GM12878 (cell line): ENCODE results near the gene KIAA0319L. TPM values are rescaled to one million over a fixed set of nuclear protein-coding genes. Genes with fewer than 3 reads are reported as not detected.

Experiments
- ATAC-seq: fragments of 200-7000 bp; cut with Tn5 transposase; 3 replicates; pipeline ENCODE4 v1.9.1; 2020; ENCODE audit warnings: mild to moderate bottlenecking, moderate library complexity
- BruUV-seq: library from RNA; stranded (reverse); fragments of 400-500 nt; replicated peaks from 2 replicates; lab custom pipeline; 2021; lab: Mats Ljungman, UMichigan
- CTCF ChIA-PET: fragments of 300-600 bp; sonication (Branson Sonifier 250); formaldehyde crosslinking; extraction: SDS; loops from one replicate; lab custom pipeline; 2021; ENCODE audit warnings: inconsistent platforms; lab: Yijun Ruan, JAX
- POLR2A ChIA-PET: fragments of 350-600 bp; formaldehyde crosslinking; extraction: SDS; loops from one replicate; lab custom pipeline; 2021; ENCODE audit warnings: inconsistent platforms; lab: Charles Lee
- RAD21 ChIA-PET: fragments of 300-600 bp; sonication (Branson Sonifier 250); formaldehyde crosslinking; loops from one replicate; lab custom pipeline; 2023; ENCODE audit warnings: antibody characterized with exemption; ENCODE audit not compliant: unreplicated experiment; lab: Charles Lee
- SMC1A ChIA-PET: fragments of 300-600 bp; sonication (Branson Sonifier 250); formaldehyde crosslinking; loops from one replicate; lab custom pipeline; 2023; ENCODE audit not compliant: unreplicated experiment, uncharacterized antibody; lab: Charles Lee
- DNase-seq: peaks from one replicate; pipeline ENCODE4 v3.0.0-alpha.2; 2011; ENCODE audit warnings: low read depth, low spot score
- FAIRE-seq: peaks from 3 replicates; lab custom pipeline; 2011; peaks lifted over from hg19 to GRCh38; lab: Jason Lieb, UNC
- H2AFZ ChIP-seq: 2 replicates; pipeline ENCODE4 v1.6.0; 2011; ENCODE audit warnings: low read depth, low read length, control low read depth; ENCODE audit not compliant: control insufficient read depth
- H3K27ac ChIP-seq: 2 replicates; pipeline ENCODE4 v1.5.1; 2011; ENCODE audit warnings: control low read depth; ENCODE audit not compliant: control insufficient read depth, insufficient read depth
- H3K27me3 ChIP-seq, 2 experiments: replicated peaks in 1 of 2; 2 replicates each; pipeline versions ENCODE4 v1.6.0 to v1.6.1; 2011; ENCODE audit warnings: low read length in 1 of 2; ENCODE audit not compliant: control insufficient read depth in 2 of 2, insufficient read depth in 2 of 2
- H3K36me3 ChIP-seq, 2 experiments: 2 replicates each; pipeline ENCODE4 v1.5.1; 2011; ENCODE audit warnings: low read length in 1 of 2; ENCODE audit not compliant: control insufficient read depth in 2 of 2, insufficient read depth in 2 of 2
- H3K4me1 ChIP-seq: 2 replicates; pipeline ENCODE4 v1.6.1; 2011; ENCODE audit warnings: mild to moderate bottlenecking, low read length, moderate library complexity, mixed read lengths; ENCODE audit not compliant: control insufficient read depth, insufficient read depth
- H3K4me2 ChIP-seq: 2 replicates; pipeline ENCODE4 v1.6.0; 2011; ENCODE audit warnings: control low read depth; ENCODE audit not compliant: control insufficient read depth, insufficient read depth
- H3K4me3 ChIP-seq: fragments of 200-600 bp; sonication (generic); 2 replicates; pipeline ENCODE4 v1.5.1; 2016
- H3K79me2 ChIP-seq: 2 replicates; pipeline ENCODE4 v1.6.0; 2011; ENCODE audit warnings: low read length; ENCODE audit not compliant: control insufficient read depth, insufficient read depth
- H3K9ac ChIP-seq: 2 replicates; pipeline ENCODE4 v1.8.0; 2011; ENCODE audit warnings: low read length, control low read depth, mixed read lengths; ENCODE audit not compliant: control insufficient read depth, insufficient read depth
- H3K9me3 ChIP-seq: replicated peaks from 3 replicates; pipeline ENCODE4 v1.5.1; 2011; ENCODE audit warnings: mild to moderate bottlenecking, low read length; ENCODE audit not compliant: control insufficient read depth, insufficient read depth
- H4K20me1 ChIP-seq: 2 replicates; pipeline ENCODE4 v1.6.0; 2011; ENCODE audit not compliant: control insufficient read depth, insufficient read depth
- BCL11A ChIP-seq: IDR thresholded peaks from 2 replicates; pipeline ENCODE4 v1.6.1; 2011; ENCODE audit warnings: low read depth, low read length
- BCLAF1 ChIP-seq: fragments of 450-650 bp; IDR thresholded peaks from 2 replicates; pipeline ENCODE4 v1.6.1; 2017; ENCODE audit warnings: antibody characterized with exemption, mild to moderate bottlenecking, moderate library complexity
- BHLHE40 ChIP-seq, 2 experiments: fragments of 450-650 bp in 1 of 2; IDR thresholded peaks; 2 replicates each; pipeline ENCODE4 v1.6.1; 2011 to 2017; ENCODE audit warnings: low read depth in 2 of 2, borderline replicate concordance in 1 of 2, improper control_type of control experiment in 1 of 2, low read length in 1 of 2, mild to moderate bottlenecking in 1 of 2
- EED ChIP-seq: sonication (generic); IDR thresholded peaks from 2 replicates; pipeline ENCODE4 v1.6.1; 2016; ENCODE audit warnings: antibody characterized with exemption, low read depth
- RBBP5 ChIP-seq: fragments of 200-600 bp; sonication (generic); conservative IDR thresholded peaks from 2 replicates; pipeline ENCODE4 v1.6.1; 2016
- RELB ChIP-seq: fragments of 450-650 bp; IDR thresholded peaks from 2 replicates; pipeline ENCODE4 v1.6.1; 2017; ENCODE audit warnings: low read depth, mild to moderate bottlenecking, moderate library complexity
- TCF3 ChIP-seq: IDR thresholded peaks from 2 replicates; pipeline ENCODE4 v1.6.1; 2012; ENCODE audit warnings: low read depth, mild to moderate bottlenecking, low read length, borderline replicate concordance; ENCODE audit not compliant: insufficient read depth
- ZBTB11 ChIP-seq: fragments of 450-650 bp; formaldehyde crosslinking; IDR thresholded peaks from 2 replicates; pipeline ENCODE4 v1.5.0; 2022; ENCODE audit warnings: mild to moderate bottlenecking, missing genetic modification characterization
- ZBTB33 ChIP-seq: fragments of 450-650 bp; IDR thresholded peaks from 2 replicates; pipeline ENCODE4 v1.6.1; 2017; ENCODE audit warnings: mild to moderate bottlenecking
- WGBS: methylation state at CpG from one replicate; pipeline ENCODE4 v1.1.6; 2016; ENCODE audit warnings: low lambda C conversion rate; ENCODE audit not compliant: insufficient replicate concordance, insufficient coverage; ENCODE audit errors: missing lambda C conversion rate; 5-methylcytosine and 5-hydroxymethylcytosine counted together
- in situ Hi-C: fragments of 300-500 bp; cut with MboI; formaldehyde crosslinking; loops from 9 replicates; pipeline ENCODE4 v1.14.3; 2018; ENCODE audit warnings: mixed read lengths
- intact Hi-C: fragments of 100-400 bp; cut with micrococcal nuclease; formaldehyde crosslinking; loops from one replicate; pipeline ENCODE4 v1.14.2; 2022; ENCODE audit not compliant: unreplicated experiment
- polyA plus RNA-seq, 11 experiments: library from polyadenylated mRNA; depleted of rRNA in 4 of 11; unstranded in 6 of 11; stranded (reverse) in 5 of 11; fragments of >200 nt; fragmentation: Nextera tagmentation in 4 of 11; fragmentation: Illumina TruSeq in 1 of 11; extraction: Ambion mirVana in 4 of 11; extraction: Trizol in 1 of 11; gene quantifications; 1 replicate in 1 of 11; 2 replicates in 10 of 11; pipeline versions ENCODE4 v1.2.1 to v1.2.3, GENCODE V29; 2011 to 2016; ENCODE audit warnings: inconsistent platforms in 2 of 11, missing spikeins in 2 of 11, low read depth in 1 of 11
- total RNA-seq, 4 experiments: library from RNA; depleted of rRNA in 3 of 4; stranded (reverse); fragments of >200 nt in 3 of 4; fragmentation: Illumina TruSeq in 1 of 4; extraction: Trizol in 1 of 4; gene quantifications; 2 replicates each; pipeline versions ENCODE4 v1.2.1 to v1.2.3, GENCODE V29; 2013 to 2021
- TF ChIP-seq, protein P1 (sequence below): IDR thresholded peaks from 2 replicates; pipeline ENCODE4 v1.6.1; 2012; ENCODE audit warnings: low read depth, low read length, improper control_type of control experiment

The KIAA0319L gene
- total and polyA plus RNA-seq, 10 of the 15 experiments (the other 5 are each of a cell fraction or from before 2014, with no cell fraction given) = 2.6 to 57.8 (median 25.4) TPM

DNA sequence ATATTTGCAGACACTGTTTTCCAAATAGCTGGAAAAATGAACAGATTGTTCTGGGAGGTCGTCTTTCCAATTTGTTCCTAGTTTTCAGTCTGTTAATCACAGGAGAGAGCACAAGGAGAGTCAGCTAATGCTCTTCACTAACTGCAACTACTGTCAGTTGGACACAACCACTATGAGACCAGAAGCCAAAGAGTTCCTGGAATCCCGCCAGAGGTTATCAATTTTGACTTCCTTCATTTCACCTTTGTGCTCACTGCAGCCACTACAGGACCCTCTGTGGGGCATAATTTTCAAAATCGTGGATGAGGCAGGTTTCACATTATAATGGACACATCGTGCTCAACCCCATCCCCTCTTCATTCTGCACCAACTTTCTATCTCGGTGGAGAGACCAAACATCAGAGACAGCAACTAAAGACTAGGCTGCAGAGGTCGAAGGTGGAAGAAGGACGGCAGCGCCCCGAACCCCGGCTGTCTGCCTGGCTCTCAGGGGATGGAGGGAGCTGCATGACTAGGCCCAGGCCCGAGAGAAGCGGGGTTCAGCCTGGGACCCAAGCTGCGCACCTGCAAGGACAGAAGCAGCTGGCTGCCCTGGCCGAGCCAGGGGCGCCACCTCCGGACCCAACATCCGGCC, 602 bp downstream of the KIAA0319L start:
- Histone ChIP-seq H3K4me2 (peak overlapping the region; percentile 90), H3K27ac (peak overlapping the region; percentile 97), H2AFZ (peak overlapping the region; percentile 100), H3K9me3 (no peaks in the 10 kb centered on the region), H3K9ac (peak overlapping the region; percentile 93), H3K79me2 (peaks cover 44% of the 10 kb centered on the region), H3K4me3 (peak overlapping the region; percentile 67), H4K20me1 (no peaks in the 10 kb centered on the region), H3K36me3 (peaks cover 0 to 3% of the 10 kb centered on the region in 2 experiments; a peak in 3 of 4 replicates), H3K27me3 (no peaks in the 10 kb centered on the region), H3K4me1 (peaks cover 10% of the 10 kb centered on the region)
- no peak for ATAC-seq
- RAD21 ChIA-PET = interaction anchor here (0.6 to 4.6 kb wide), 8 partner anchors 8 to 159 kb away, joined by 3 to 35 read pairs (median 5); no protein-coding TSS in a partner anchor
- no peak for DNase-seq
- intact Hi-C loops = loop anchor here (2.0 kb wide), 1 partner anchor 18 kb away; no protein-coding TSS in a partner anchor
- FAIRE-seq = peak; percentile 70
- POLR2A ChIA-PET = interaction anchor here (0.5 to 2.9 kb wide), 10 partner anchors 8 to 869 kb away, joined by 3 to 19 read pairs (median 6); partner anchors contain the start of gene CLSPN
- CTCF ChIA-PET = interaction anchor here (0.7 to 3.9 kb wide), 14 partner anchors 8 to 355 kb away, joined by 3 to 40 read pairs (median 4); no protein-coding TSS in a partner anchor
- WGBS = under 1% methylated on average over 15 of the region's 17 CpGs
- in situ Hi-C loops = no loop called here
- TF ChIP-seq RBBP5 (no peak), EED (no peak), ZBTB33 (no peak), TCF3 (0 out of 2 replicates have a peak, but pooled peaks have one; percentile 21), RELB (no peak), BHLHE40 (IDR thresholded peaks at IDR 0.05; ENCODE audit: borderline replicate concordance in 1 of 2, low read depth in 2 of 2, low read length in 1 of 2) (0 out of 4 replicates have a peak, but pooled peaks of 1 of the 2 experiments have one; percentile 9), BCLAF1 (no peak), BCL11A (no peak), ZBTB11 (no peak)
- TF ChIP-seq, protein P1, sequence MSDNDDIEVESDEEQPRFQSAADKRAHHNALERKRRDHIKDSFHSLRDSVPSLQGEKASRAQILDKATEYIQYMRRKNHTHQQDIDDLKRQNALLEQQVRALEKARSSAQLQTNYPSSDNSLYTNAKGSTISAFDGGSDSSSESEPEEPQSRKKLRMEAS = no peak
- SMC1A ChIA-PET = interaction anchor here (0.6 to 2.6 kb wide), 15 partner anchors 8 to 253 kb away, joined by 3 to 26 read pairs (median 6); partner anchors contain the start of gene CLSPN
- BruUV-seq = no TSS peak
